ENCODE data around the gene UPB1.

UPB1 gene

GRCh38 chr22:24563246-24563645, 68.1 kb downstream of the UPB1 start:
- DNase-seq (ENCODE audit: low read depth in 1 of 2, low spot score in 1 of 2), result no peak

- no peak for DNase-seq (ENCODE audit: low read depth in 1 of 2, low spot score in 1 of 2)
These were observed 69.4 kb downstream of the UPB1 start for GRCh38 chr22:24564376-24565058.

GRCh38 chr22:24565077-24565476, 69.9 kb downstream of the UPB1 start:
- DNase-seq (ENCODE audit: low read depth in 1 of 2, low spot score in 1 of 2), result no peak

GRCh38 chr22:24566899-24567511, 71.9 kb downstream of the UPB1 start:
- DNase-seq (ENCODE audit: low read depth in 1 of 2, low spot score in 1 of 2), result no peak

GRCh38 chr22:24567668-24568067, 72.5 kb downstream of the UPB1 start:
- no peak for DNase-seq (ENCODE audit: low read depth in 1 of 2, low spot score in 1 of 2)

- DNase-seq (ENCODE audit: low read depth in 1 of 2, low spot score in 1 of 2), result no peak
These were observed 76.1 kb downstream of the UPB1 start for GRCh38 chr22:24571266-24571665.

GRCh38 chr22:24576778-24577177, 81.6 kb downstream of the UPB1 start:
- no peak for DNase-seq (ENCODE audit: low read depth in 1 of 2, low spot score in 1 of 2)
